ENCODE data around the gene LSMEM2.

DNA sequence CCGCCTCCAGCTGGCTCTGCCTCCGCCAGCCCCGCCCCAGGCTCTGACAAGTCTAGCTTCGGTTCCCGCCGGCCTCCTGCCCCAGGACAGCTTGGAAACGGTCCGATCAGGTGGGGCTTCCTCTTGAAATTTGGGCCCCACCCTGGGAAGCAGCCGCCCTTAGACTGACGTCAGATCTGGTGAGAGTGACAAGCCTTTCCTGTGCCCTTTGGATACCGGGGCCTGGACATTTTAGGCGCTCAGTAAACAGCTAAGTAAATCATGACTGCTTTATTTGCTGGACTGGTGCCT lies 20.7 kb downstream of the LSMEM2 start:
- TF ChIP-seq POLR2AphosphoS5 (IDR thresholded peaks at IDR 0.05; ENCODE audit: low read depth), result no peak
- TF ChIP-seq, protein P1, sequence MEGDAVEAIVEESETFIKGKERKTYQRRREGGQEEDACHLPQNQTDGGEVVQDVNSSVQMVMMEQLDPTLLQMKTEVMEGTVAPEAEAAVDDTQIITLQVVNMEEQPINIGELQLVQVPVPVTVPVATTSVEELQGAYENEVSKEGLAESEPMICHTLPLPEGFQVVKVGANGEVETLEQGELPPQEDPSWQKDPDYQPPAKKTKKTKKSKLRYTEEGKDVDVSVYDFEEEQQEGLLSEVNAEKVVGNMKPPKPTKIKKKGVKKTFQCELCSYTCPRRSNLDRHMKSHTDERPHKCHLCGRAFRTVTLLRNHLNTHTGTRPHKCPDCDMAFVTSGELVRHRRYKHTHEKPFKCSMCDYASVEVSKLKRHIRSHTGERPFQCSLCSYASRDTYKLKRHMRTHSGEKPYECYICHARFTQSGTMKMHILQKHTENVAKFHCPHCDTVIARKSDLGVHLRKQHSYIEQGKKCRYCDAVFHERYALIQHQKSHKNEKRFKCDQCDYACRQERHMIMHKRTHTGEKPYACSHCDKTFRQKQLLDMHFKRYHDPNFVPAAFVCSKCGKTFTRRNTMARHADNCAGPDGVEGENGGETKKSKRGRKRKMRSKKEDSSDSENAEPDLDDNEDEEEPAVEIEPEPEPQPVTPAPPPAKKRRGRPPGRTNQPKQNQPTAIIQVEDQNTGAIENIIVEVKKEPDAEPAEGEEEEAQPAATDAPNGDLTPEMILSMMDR (conservative IDR thresholded peaks at IDR 0.05; ENCODE audit: low read depth in 2 of 2), result no peak
- TF ChIP-seq JUNB (IDR thresholded peaks at IDR 0.05; ENCODE audit: unreplicated experiment), result no peak
- TF ChIP-seq CREB1 (CRISPR knock-in tag; IDR thresholded peaks at IDR 0.05; ENCODE audit: low read depth), result no peak
- TF ChIP-seq EZH2 (IDR thresholded peaks at IDR 0.05; ENCODE audit: low read depth, unreplicated experiment), result no peak
- TF ChIP-seq ZNF331 (CRISPR knock-in tag; IDR thresholded peaks at IDR 0.05; ENCODE audit: low read depth), result no peak
- TF ChIP-seq REST (IDR thresholded peaks at IDR 0.05; ENCODE audit: unreplicated experiment), result no peak
- TF ChIP-seq, protein P2, sequence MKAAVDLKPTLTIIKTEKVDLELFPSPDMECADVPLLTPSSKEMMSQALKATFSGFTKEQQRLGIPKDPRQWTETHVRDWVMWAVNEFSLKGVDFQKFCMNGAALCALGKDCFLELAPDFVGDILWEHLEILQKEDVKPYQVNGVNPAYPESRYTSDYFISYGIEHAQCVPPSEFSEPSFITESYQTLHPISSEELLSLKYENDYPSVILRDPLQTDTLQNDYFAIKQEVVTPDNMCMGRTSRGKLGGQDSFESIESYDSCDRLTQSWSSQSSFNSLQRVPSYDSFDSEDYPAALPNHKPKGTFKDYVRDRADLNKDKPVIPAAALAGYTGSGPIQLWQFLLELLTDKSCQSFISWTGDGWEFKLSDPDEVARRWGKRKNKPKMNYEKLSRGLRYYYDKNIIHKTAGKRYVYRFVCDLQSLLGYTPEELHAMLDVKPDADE (IDR thresholded peaks at IDR 0.05), result no peak
- no peak for TF ChIP-seq NANOG (IDR thresholded peaks at IDR 0.05; ENCODE audit: borderline replicate concordance)
- no peak for TF ChIP-seq EZH2phosphoT487 (IDR thresholded peaks at IDR 0.05; ENCODE audit: unreplicated experiment)

All from GM23338 (cell line).